Camera-type eye (tissue), 1 donor: ENCODE results near the gene CDC16. TPM values are rescaled to one million over a fixed set of nuclear protein-coding genes. Genes with fewer than 3 reads are reported as not detected.

Experiments used
- total RNA-seq: library from RNA; depleted of rRNA; stranded (reverse); fragments of >200 nt; gene quantifications from one replicate; pipeline ENCODE4 v1.2.3, GENCODE V29; 2014

CDC16 gene
- total RNA-seq = 98.8 TPM

GRCh38 chr13:114234645-114235421 lies at the start of gene CDC16:
CDC16 (plus strand) TSS chr13:114234897; CDS start chr13:114235085, 188 bp downstream.

GRCh38 chr13:114281351-114282040 lies 46.8 kb downstream of the CDC16 start, which contains the start of gene UPF3A:
UPF3A (plus strand) TSS chr13:114281601; CDS start chr13:114281640, 39 bp downstream.

GRCh38 chr13:114314074-114314912 lies 79.6 kb downstream of the CDC16 start, which contains the start of gene CHAMP1:
CHAMP1 (plus strand) TSS chr13:114314503; CDS start chr13:114323843, 9,340 bp downstream.

Other genes starting within 250 kb of the CDC16 start
- gene RASA3, start 102.3 kb upstream of the CDC16 start, total RNA-seq = 29.1 TPM
- gene CFAP97D2, start 55.6 kb upstream of the CDC16 start, total RNA-seq = not detected
- 63.1 TPM for gene UPF3A, start 46.7 kb downstream of the CDC16 start, total RNA-seq
- gene CHAMP1, start 79.6 kb downstream of the CDC16 start, total RNA-seq = 26.3 TPM